ENCODE results near the gene YIF1A.

GRCh38 chr11:66247295-66247694 lies 41.6 kb downstream of the YIF1A start:
- TF ChIP-seq JUN (IDR thresholded peaks at IDR 0.05; ENCODE audit: borderline replicate concordance, insufficient read depth, insufficient read length, low read depth) (no peak), CTCF (IDR thresholded peaks at IDR 0.05; ENCODE audit: extremely low read depth in 1 of 2, insufficient read depth in 1 of 2, low read depth in 1 of 2, low read length in 2 of 2) (no peak), EZH2 (IDR thresholded peaks at IDR 0.05; ENCODE audit: borderline replicate concordance, low read depth, low read length, severe bottlenecking) (no peak), GATA2 (IDR thresholded peaks at IDR 0.05; ENCODE audit: insufficient read depth, insufficient read length, low read depth, low read length) (no peak), POLR2AphosphoS5 (IDR thresholded peaks at IDR 0.05; ENCODE audit: insufficient read depth, low read depth, low read length) (no peak), POLR2A (IDR thresholded peaks at IDR 0.05; ENCODE audit: low read depth, low read length) (no peak)
